HG03175 (cell line): ENCODE data around the gene KRT85.
"Not testable (repeated sequence)": the region's sequence is repeated elsewhere in the genome, so short reads cannot be mapped to it uniquely, and the experiment has no call there.

Source experiments
- ATAC-seq: cut with Tn5 transposase; IDR thresholded peaks from one replicate; pipeline ENCODE4 v1.9.1; 2021; ENCODE audit warnings: mild to moderate bottlenecking, moderate library complexity; ENCODE audit not compliant: unreplicated experiment

The KRT85 gene

GRCh38 chr12:52327830-52328500 is 39.3 kb downstream of the KRT85 start:
- no peak for ATAC-seq

DNA sequence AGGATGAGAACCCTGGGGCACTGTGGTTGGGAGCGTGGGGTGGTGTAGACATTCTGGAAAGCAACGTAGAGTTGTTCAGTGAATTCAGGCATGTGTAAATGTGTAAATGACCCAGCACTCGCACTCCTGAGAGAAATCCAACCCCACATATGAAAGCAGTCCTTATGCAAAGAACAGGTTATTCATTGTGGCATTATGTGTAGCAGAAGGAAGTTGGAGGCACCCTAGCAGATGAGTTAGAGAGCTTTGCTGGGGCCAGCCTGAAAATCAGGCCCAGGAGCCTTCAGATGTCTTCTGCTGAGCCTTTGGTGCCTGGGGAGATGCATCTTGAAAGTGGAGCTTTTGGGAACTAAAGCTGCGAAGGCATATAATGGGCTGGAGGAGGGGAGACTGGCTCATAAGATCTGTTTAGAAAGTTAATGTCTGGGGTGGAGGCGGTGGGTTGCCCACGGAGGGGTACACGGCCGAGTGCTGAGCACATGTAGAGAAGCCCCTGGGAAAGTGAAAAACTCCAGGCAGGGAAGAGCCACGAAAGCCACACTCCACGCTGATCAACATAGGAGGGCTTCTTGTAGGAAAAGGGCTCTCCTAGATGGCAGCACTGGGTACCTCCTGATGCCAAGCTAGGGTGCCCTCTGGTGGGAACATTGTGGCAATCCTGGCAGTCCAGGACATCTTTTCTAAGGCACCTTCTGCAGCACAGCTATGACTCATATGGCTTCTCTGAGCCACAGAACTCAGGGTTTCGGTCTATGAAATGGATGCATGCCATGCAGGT is 40.0 kb downstream of the KRT85 start:
- peak; percentile 85 for ATAC-seq

DNA sequence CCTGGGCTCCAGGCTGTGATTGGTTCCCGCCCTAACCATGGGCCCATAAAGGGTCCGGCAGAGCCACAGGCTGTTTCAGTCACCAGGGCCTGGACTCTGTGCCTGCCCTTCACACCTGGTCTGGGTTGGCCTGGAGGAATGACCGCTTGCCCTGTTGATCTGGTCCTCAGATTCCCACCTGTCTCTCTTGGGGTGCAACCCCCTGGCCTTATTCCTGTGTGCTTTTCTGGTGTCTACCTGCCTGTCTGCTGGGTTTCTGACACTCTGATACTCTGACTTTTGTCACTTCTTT is 43.2 kb downstream of the KRT85 start:
- ATAC-seq, result no peak

GRCh38 chr12:52323416-52324152 is 43.7 kb downstream of the KRT85 start:
- ATAC-seq, result no peak

DNA sequence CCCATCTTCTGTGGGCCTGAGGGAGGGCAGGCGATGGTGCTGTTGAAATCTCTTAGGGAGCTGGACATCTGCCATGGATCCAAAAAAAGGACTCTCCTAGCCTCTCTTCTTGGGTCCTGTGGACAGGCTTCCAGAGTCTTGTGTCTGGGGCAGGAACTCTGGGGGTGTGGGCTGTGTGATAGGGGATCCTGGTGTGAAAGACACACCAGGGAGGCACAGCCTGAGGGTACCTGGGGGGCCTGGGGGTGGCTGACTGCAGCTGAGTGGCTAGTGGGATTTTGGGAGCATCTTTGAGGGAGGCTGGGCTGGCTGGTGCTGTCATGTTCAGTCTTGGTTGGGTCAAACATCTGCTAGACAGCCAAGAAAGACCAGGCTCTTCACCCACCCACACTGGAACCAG is 44.3 kb downstream of the KRT85 start:
- no peak for ATAC-seq

GRCh38 chr12:52322069-52322468 is 45.2 kb downstream of the KRT85 start:
- ATAC-seq, result no peak

- ATAC-seq, result no peak
Measured at GRCh38 chr12:52321418-52321817, 45.9 kb downstream of the KRT85 start.

GRCh38 chr12:52320784-52321400 is 46.4 kb downstream of the KRT85 start, which contains the start of gene KRT83:
Gene KRT83, minus strand, starts transcription at chr12:52321398. Its CDS starts 63 bp downstream, at chr12:52321335.
- ATAC-seq, result no peak

GRCh38 chr12:52319097-52319496 is 48.2 kb downstream of the KRT85 start:
- no peak for ATAC-seq

DNA sequence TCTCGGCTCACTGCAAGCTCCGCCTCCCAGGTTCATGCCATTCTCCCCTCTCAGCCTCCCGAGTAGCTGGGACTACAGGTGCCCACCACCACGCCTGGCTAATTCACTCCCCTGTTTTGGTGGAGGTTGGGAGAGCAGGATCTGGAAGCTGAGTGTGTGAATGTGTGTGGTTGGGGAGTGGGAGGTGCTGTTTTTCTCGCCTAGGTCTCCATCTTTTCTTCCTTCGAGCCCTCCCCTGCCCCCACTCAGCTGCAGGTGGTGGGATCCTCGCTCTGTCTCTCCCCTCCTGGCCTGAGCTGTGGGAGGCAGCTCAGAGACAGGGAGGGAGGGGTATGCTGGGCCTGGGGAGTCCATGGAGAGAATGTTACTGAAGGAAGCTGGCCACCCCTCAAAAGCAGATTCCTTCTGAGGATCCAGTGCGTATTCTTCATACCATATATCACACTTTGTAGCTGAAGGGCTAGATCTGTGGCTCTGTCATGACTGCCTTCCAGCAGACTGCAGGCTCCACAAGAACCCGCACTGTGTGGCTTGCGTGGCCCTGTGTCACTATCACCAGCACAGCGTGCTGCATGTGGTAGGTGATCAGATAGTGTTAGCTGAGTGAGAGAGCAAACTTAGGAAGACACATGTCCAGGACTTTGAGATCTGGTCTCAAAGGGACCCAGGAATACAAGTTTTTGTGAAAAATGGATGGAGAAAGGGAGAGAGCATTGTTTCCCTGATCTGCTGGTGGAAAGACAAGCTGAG is 48.9 kb downstream of the KRT85 start:
- ATAC-seq, result no peak

GRCh38 chr12:52317468-52318052 is 49.7 kb downstream of the KRT85 start:
- ATAC-seq, result no peak

DNA sequence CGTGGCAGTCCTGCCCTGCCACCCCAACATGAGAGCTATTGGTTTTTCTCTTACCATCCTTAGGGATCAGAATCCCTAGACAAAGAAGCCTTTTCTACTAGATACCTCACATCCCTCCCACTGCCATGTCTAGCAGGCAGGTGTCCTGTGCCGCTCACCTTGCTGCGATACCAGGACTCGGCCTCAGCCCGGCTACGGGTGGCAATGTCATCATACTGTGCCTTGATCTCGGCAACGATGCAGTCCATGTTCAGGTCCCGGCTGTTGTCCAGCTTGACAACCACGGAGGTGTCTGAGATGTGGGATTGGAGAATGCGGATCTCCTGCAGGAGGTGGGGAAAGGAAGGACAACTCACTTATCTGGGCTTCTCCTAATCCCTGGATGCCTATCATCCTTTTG is 50.6 kb downstream of the KRT85 start:
- no peak for ATAC-seq

- no peak for ATAC-seq
Measured at GRCh38 chr12:52316290-52316689, 51.0 kb downstream of the KRT85 start.

GRCh38 chr12:52315721-52316120 is 51.6 kb downstream of the KRT85 start:
- not testable (repeated sequence) for ATAC-seq

GRCh38 chr12:52314511-52314910 is 52.8 kb downstream of the KRT85 start:
- ATAC-seq, result no peak

DNA sequence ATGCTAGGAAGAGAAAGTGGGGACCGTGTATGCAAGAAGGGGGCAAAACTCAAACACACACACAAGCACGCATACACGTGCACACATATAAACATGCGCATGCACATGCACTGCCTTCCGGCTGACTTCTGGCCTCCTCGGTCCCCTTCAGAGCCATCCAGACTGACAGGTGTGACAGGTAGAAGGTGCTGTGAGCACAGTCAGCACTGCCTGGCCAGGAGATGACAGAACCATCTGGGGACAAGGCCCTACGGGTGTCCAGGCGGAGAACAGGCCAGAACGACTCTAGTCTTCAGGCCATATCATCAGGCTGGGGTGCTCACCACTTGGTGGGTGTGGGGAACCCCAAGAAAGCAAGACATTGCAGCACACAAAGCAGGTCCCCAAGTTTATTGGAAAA is 53.4 kb downstream of the KRT85 start:
- no peak for ATAC-seq

DNA sequence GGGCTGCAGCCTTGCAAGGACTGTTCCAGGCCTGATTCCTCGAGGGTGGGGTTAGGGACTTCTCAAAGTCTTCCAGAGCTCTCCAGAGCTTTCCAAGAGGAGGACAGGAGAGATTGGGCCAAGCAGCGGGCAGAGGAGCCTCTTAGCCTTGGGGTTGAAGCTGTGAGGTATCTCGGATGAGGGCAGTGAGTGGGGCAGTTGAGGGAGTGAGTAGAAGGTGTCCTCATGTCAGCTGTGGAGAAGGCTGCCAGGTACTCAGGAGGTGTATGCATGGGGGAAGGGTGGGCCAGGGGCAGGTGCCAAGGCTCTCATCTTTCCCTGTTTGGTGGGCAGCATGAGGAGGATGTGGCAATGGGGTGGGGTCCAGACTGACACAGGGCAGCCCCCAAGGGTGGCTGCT is 53.8 kb downstream of the KRT85 start:
- ATAC-seq, result no peak

- no peak for ATAC-seq
Measured at GRCh38 chr12:52312086-52312485, 55.2 kb downstream of the KRT85 start.

GRCh38 chr12:52311285-52311648 is 56.0 kb downstream of the KRT85 start:
- ATAC-seq, result no peak

GRCh38 chr12:52310622-52311284 is 56.5 kb downstream of the KRT85 start:
- ATAC-seq, result no peak
